H7 (cell line): Measurements from ENCODE around the gene CDK15. TPM values are rescaled to one million over a fixed set of nuclear protein-coding genes. Genes with fewer than 3 reads are reported as not detected.
A peak's percentile ranks its signal among the peaks of the same experiment; 100 is the strongest.

Experiments used
- DNase-seq: peaks from one replicate; pipeline ENCODE4 v3.0.0; 2012
- H3K27me3 ChIP-seq: 2 replicates; pipeline ENCODE4 v1.6.0; 2011; ENCODE audit warnings: mild to moderate bottlenecking, low read length; ENCODE audit not compliant: control insufficient read depth, insufficient read depth
- H3K36me3 ChIP-seq: replicated peaks from 2 replicates; pipeline ENCODE4 v1.5.1; 2011; ENCODE audit warnings: low read length; ENCODE audit not compliant: control insufficient read depth, insufficient read depth
- H3K4me3 ChIP-seq: 2 replicates; pipeline ENCODE4 v1.5.1; 2011; ENCODE audit warnings: low read depth, mild to moderate bottlenecking, control low read depth, low read length, moderate library complexity; ENCODE audit not compliant: insufficient read depth
- total RNA-seq: library from RNA; depleted of rRNA; stranded (reverse); fragments of >200 nt; shearing (Covaris generic); gene quantifications from 2 replicates; pipeline ENCODE4 v1.2.3, GENCODE V29; 2014

Gene CDK15
- total RNA-seq, 1 experiment from 2014 or later = not detected

GRCh38 chr2:201909961-201910361 lies 103.6 kb downstream of the CDK15 start:
- no peaks in the 10 kb centered on the region for H3K36me3 ChIP-seq
- no peak overlapping the region for H3K4me3 ChIP-seq
- no peak for DNase-seq
- H3K27me3 ChIP-seq = no peaks in the 10 kb centered on the region

- Histone ChIP-seq H3K27me3 (no peaks in the 10 kb centered on the region), H3K36me3 (no peaks in the 10 kb centered on the region), H3K4me3 (no peak overlapping the region)
- peak; percentile 4 for DNase-seq
These were observed 105.0 kb downstream of the CDK15 start for GRCh38 chr2:201911372-201911771.

- DNase-seq = no peak
- Histone ChIP-seq H3K36me3 (no peaks in the 10 kb centered on the region), H3K4me3 (no peak overlapping the region), H3K27me3 (no peaks in the 10 kb centered on the region)
These were observed 106.9 kb downstream of the CDK15 start for GRCh38 chr2:201913201-201913600.

- DNase-seq = no peak
- H3K27me3 ChIP-seq = no peaks in the 10 kb centered on the region
- no peak overlapping the region for H3K4me3 ChIP-seq
- no peaks in the 10 kb centered on the region for H3K36me3 ChIP-seq
These were observed 109.1 kb downstream of the CDK15 start for GRCh38 chr2:201915446-201915845.

DNA sequence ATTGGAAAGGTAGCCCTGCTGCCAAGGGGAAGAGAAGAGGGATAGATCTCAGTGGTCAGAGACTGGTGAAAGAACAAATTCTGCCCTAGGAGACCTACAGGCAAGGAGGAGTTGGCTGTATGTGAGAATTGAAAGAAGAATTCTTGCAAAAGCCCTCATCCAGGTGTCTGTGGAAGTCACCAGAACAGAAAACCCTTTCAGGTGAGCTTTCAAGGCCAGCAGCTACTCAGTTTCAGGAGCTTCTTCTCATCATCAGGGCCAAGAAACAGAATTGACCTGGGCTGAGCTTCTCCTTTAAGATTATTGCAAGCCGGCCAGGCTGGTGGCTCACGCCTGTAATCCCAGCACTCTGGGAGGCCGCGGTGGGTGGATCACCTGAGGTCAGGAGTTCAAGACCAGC lies 110.2 kb downstream of the CDK15 start:
- H3K4me3 ChIP-seq = no peak overlapping the region
- DNase-seq = no peak
- H3K27me3 ChIP-seq = no peaks in the 10 kb centered on the region
- no peaks in the 10 kb centered on the region for H3K36me3 ChIP-seq

DNA sequence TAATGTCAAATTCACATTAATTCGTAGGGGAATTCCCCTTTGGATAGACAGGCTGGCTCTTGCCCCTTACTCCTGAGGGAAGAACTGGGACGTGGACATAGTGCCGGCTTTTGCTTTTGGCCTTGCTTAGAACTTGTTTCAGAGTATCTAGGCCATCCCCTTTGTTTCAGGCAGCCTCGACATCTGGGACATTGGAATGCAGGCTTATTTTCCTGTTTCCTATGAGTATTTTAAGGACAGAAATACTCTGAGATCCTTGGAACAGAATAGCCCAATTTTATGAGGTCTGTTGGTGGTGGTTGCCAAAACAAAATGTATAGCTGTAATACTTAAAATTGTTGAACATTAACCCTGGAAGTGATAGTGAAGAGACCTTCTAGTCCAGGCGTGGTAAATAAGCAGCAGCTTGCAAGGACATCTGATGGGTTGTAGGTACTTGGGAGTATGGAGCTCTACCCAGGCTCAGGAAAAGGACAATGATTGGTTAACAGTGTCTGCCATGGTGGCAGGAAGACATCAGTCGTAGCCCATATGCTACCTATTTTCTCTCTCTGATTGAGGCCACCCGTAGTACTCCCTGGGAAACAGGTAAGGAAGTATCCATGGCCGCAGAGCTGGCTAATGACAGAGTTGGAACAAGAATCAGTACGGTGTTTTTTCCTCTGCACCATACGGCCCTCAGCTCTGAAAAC lies 112.4 kb downstream of the CDK15 start:
- Histone ChIP-seq H3K27me3 (no peaks in the 10 kb centered on the region), H3K4me3 (no peak overlapping the region), H3K36me3 (no peaks in the 10 kb centered on the region)
- no peak for DNase-seq

DNA sequence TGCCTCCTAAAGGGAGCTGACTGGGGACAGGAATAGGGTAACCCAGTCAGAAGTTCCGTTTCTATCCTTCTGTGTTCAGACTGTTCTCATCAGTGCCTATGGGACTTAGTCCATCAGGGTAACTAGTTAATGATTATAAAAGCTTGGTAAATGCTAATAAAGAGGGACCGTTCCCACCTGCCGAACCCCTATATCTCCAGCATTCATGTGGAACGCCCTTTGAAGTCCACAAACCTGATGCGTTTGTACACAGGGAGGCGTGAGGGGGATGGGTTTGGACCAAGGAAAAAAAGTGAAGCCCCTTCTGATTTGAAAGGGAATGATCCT lies 112.9 kb downstream of the CDK15 start:
- DNase-seq = no peak
- Histone ChIP-seq H3K27me3 (no peaks in the 10 kb centered on the region), H3K4me3 (no peak overlapping the region), H3K36me3 (no peaks in the 10 kb centered on the region)

DNA sequence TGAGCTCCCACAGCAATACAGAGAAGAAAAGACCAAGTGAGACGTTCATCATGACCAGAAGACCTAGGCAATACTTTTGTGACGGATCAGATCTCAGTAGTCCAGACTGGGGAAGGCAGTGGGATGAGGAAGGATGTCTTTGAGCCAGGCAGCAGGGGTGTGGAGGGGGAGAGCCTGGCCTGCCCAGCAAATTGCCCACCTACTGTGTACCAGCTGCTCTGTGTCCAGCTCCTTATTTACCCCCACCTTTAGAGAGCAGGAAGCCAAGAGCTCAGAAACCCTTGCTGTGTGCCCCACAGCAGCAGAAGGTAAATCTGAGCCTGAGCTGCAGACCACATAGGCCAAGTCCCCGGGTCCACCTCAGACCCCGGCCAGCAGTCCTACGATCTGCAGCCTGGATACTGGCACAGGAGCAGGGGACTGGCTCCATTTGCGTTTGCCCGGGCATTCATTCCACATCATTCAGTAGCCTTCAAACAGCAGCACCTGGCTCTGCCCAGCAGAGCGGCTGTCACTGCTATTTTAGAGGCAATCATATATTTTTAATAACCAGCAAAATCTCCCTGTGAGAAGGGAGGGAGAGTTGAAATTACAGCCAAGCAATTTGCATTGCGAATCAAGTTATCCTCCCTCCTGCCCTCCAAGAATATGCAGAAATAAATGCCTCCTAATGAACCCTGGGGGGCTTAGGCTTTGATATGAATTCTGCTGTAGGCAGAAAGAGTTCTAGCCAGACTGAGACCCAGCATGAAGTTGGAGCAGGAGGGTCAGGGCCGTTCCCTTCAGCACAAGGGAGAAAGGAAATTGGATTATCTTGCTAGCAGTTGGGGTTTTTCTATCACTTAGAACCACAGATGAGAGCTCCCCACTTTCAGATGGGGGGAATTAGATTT lies 117.3 kb downstream of the CDK15 start:
- no peaks in the 10 kb centered on the region for H3K27me3 ChIP-seq
- H3K36me3 ChIP-seq = no peaks in the 10 kb centered on the region
- H3K4me3 ChIP-seq = no peak overlapping the region
- DNase-seq = no peak

DNA sequence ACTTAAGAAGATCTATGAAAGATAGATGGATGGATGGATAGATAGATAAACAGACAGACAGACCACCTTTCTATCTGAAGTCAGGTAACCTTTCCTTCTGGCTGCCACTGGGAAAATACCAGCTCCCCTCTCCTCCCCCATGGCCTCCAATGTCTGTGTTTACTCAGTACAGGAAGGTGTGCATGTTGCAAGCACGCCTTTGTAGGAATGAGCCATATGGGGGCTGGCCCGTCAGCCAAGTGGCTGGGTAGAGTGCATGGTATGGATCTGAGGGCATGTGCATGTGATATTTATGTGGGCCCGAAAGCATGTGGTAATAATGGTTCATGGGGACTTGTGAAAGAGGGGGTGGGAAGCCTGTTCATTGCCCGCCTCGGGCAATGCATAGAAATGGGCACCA lies 118.1 kb downstream of the CDK15 start:
- DNase-seq = no peak
- Histone ChIP-seq H3K4me3 (no peak overlapping the region), H3K27me3 (no peaks in the 10 kb centered on the region), H3K36me3 (no peaks in the 10 kb centered on the region)

DNA sequence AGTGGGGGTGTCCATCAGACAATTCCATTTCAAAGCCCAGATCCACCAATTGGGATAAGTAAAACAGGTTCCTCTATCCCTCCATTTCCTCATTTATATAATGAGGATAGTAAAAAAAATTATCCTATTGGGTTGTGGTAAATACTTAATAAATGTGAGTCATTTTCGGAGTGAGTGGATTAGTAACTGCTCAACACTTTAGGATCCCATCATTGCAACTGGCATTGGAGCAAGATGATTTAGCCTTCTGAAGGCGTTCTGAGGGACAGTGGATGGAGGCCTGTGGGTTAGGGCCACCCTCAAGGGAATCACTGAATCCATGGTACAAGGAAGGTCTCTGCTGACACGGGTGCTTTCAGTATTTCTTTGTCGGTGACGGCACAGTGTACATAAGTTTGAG lies 118.7 kb downstream of the CDK15 start:
- no peaks in the 10 kb centered on the region for H3K36me3 ChIP-seq
- no peaks in the 10 kb centered on the region for H3K27me3 ChIP-seq

DNA sequence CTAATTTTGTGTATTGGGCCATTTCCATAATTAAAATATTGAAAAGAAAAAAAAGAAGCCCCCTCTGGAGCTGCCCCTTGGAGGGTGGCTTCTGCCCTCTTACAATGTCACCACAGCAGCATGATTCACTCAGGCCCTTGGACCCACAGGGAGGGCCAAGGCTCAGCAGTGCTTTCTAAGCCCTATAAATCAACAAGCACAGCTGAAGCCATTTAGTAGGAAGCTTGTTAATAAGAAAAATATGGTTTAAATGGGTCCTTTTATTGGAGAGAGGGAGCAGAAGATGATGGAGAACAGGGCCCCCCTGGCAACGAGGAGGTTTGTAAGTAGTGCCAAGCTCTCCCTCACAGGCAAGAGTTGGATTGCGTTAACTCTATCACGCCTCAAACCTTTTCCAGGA lies 119.7 kb downstream of the CDK15 start:
- Histone ChIP-seq H3K4me3 (no peak overlapping the region), H3K36me3 (no peaks in the 10 kb centered on the region), H3K27me3 (no peaks in the 10 kb centered on the region)
- no peak for DNase-seq

More for the DNA sequence above, 118.7 kb downstream of the CDK15 start:
- H3K4me3 ChIP-seq = no peak overlapping the region
- DNase-seq = no peak

- no peaks in the 10 kb centered on the region for H3K27me3 ChIP-seq
These were observed 122.0 kb downstream of the CDK15 start for GRCh38 chr2:201928363-201928762.

DNA sequence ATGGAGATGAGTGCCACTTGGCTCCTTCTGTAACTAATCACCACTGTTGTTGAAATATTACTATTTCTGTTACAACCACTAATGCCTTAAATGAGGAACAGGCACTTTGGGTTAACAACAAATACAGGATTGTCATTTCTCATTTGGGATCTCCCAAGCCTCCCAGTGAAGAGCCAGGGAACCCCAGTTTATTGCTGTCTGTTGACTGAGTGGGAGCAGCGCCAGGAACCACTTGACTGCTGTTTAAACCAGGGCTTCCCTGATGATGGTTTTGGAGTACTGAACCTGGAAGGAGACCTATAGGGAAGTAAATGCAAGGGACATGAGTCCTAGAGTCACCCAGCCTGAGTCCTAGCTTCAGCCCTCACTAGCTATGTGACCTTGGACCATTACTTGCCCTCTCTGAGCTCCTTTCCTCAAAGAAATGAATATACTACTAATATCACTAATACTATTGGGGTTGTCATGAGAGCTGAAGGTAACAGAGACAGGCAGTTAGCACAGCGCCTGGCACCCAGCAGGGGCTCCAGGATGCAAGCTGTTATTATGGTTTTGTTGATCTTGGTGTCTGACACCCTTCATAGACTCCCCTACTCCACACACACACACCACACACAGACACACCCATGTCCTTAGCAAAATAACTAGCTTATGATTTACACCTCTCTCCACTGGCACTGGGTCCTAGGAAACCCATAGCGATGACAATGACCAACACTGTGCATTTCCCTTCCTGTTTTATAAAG lies 123.1 kb downstream of the CDK15 start:
- Histone ChIP-seq H3K27me3 (no peaks in the 10 kb centered on the region), H3K36me3 (no peaks in the 10 kb centered on the region), H3K4me3 (no peak overlapping the region)
- no peak for DNase-seq

More at GRCh38 chr2:201928363-201928762, 122.0 kb downstream of the CDK15 start:
- H3K4me3 ChIP-seq = no peak overlapping the region
- DNase-seq = no peak
- H3K36me3 ChIP-seq = no peaks in the 10 kb centered on the region

GRCh38 chr2:201930043-201930442 lies 123.7 kb downstream of the CDK15 start:
- H3K4me3 ChIP-seq = no peak overlapping the region
- H3K36me3 ChIP-seq = no peaks in the 10 kb centered on the region
- no peaks in the 10 kb centered on the region for H3K27me3 ChIP-seq

GRCh38 chr2:201930831-201931230 lies 124.5 kb downstream of the CDK15 start:
- H3K36me3 ChIP-seq = no peaks in the 10 kb centered on the region
- no peaks in the 10 kb centered on the region for H3K27me3 ChIP-seq
- no peak for DNase-seq
- H3K4me3 ChIP-seq = no peak overlapping the region

More at GRCh38 chr2:201930043-201930442, 123.7 kb downstream of the CDK15 start:
- DNase-seq = no peak
